HepG2 (cell line): ENCODE measurements around the gene MIF4GD. TPM values are rescaled to one million over a fixed set of nuclear protein-coding genes. Genes with fewer than 3 reads are reported as not detected.

Experiments used
- ARNT2 ChIP-seq: sonication (generic); formaldehyde crosslinking; IDR thresholded peaks from 2 replicates; pipeline ENCODE4 v1.8.0; 2022; ENCODE audit warnings: mild to moderate bottlenecking, low read depth, missing genetic modification reagents, moderate library complexity
- CSRNP2 ChIP-seq: sonication (generic); formaldehyde crosslinking; conservative IDR thresholded peaks from 2 replicates; pipeline ENCODE4 v1.8.0; 2022; ENCODE audit warnings: low read depth, missing genetic modification reagents
- EED ChIP-seq: sonication (generic); formaldehyde crosslinking; IDR thresholded peaks from 2 replicates; pipeline ENCODE4 v1.5.0; 2020; ENCODE audit warnings: mild to moderate bottlenecking, missing genetic modification reagents
- ESRRA ChIP-seq: sonication (generic); formaldehyde crosslinking; IDR thresholded peaks from 2 replicates; pipeline ENCODE4 v1.5.1; 2020; ENCODE audit warnings: mild to moderate bottlenecking, low read depth, missing genetic modification reagents
- FOXO4 ChIP-seq: sonication (generic); formaldehyde crosslinking; conservative IDR thresholded peaks from 2 replicates; pipeline ENCODE4 v1.8.1; 2023; ENCODE audit warnings: missing genetic modification reagents
- GATA4 ChIP-seq: sonication (generic); IDR thresholded peaks from 2 replicates; pipeline ENCODE4 v1.6.1; 2016; ENCODE audit warnings: antibody characterized with exemption, low read depth, borderline replicate concordance
- GMEB1 ChIP-seq: sonication (generic); formaldehyde crosslinking; IDR thresholded peaks from 2 replicates; pipeline ENCODE4 v1.5.1; 2020; ENCODE audit warnings: missing genetic modification reagents, mild to moderate bottlenecking, borderline replicate concordance
- MZF1 ChIP-seq: sonication (generic); formaldehyde crosslinking; IDR thresholded peaks from 2 replicates; pipeline ENCODE4 v1.8.1; 2023; ENCODE audit warnings: mild to moderate bottlenecking, missing genetic modification reagents, borderline replicate concordance
- SRF ChIP-seq: IDR thresholded peaks from 2 replicates; pipeline ENCODE4 v1.6.1; 2011; ENCODE audit warnings: mild to moderate bottlenecking, low read depth, low read length, moderate library complexity
- ZNF280B ChIP-seq: sonication (generic); formaldehyde crosslinking; IDR thresholded peaks from 2 replicates; pipeline ENCODE4 v1.5.0; 2020; ENCODE audit warnings: missing genetic modification reagents, mild to moderate bottlenecking, borderline replicate concordance
- ZNF367 ChIP-seq: sonication (generic); formaldehyde crosslinking; IDR thresholded peaks from 2 replicates; pipeline ENCODE4 v1.4.0; 2020; ENCODE audit warnings: missing genetic modification reagents, borderline replicate concordance
- ZNF546 ChIP-seq: sonication (generic); formaldehyde crosslinking; conservative IDR thresholded peaks from 2 replicates; pipeline ENCODE4 v1.8.1; 2023; ENCODE audit warnings: mild to moderate bottlenecking, missing genetic modification reagents
- polyA plus RNA-seq, 8 experiments: library from polyadenylated mRNA; depleted of rRNA in 3 of 8; stranded (reverse) in 7 of 8; unstranded in 1 of 8; fragments of >200 nt; fragmentation: Illumina TruSeq in 4 of 8; extraction: Trizol in 4 of 8; gene quantifications; 2 replicates each; pipeline versions ENCODE4 v1.2.1 to v1.2.3, GENCODE V29; 2011 to 2016; ENCODE audit warnings: low read depth in 4 of 8, missing spikeins in 1 of 8, mixed read lengths in 1 of 8; ENCODE audit not compliant: insufficient read depth in 1 of 8
- total RNA-seq, 5 experiments: library from RNA; depleted of rRNA; stranded (reverse); fragments of >200 nt; fragmentation: Illumina TruSeq; extraction: Trizol; gene quantifications; 2 replicates each; pipeline ENCODE4 v1.2.3, GENCODE V29; 2016; ENCODE audit warnings: low read depth in 1 of 5
- TF ChIP-seq, protein P1 (sequence below): sonication (generic); formaldehyde crosslinking; IDR thresholded peaks from 2 replicates; pipeline ENCODE4 v1.5.0; 2020; ENCODE audit warnings: mild to moderate bottlenecking, missing genetic modification reagents
- TF ChIP-seq, protein P2 (sequence below): sonication (generic); formaldehyde crosslinking; IDR thresholded peaks from 2 replicates; pipeline ENCODE4 v1.5.0; 2020; ENCODE audit warnings: missing genetic modification reagents
- TF ChIP-seq, protein P3 (sequence below): fragments of 450-650 bp; IDR thresholded peaks from 2 replicates; pipeline ENCODE4 v1.6.1; 2016

MIF4GD gene
- total and polyA plus RNA-seq, 2 of the 13 experiments (the other 11 are each of a cell fraction or from before 2014, with no cell fraction given): 14.0 to 28.0 TPM

- TF ChIP-seq ARNT2 (CRISPR knock-in tag) (peak; percentile 64; the same call in 1 of the 2 replicates), ESRRA (peak; percentile 45), SRF (no peak), CSRNP2 (CRISPR knock-in tag) (no peak; the same call in 1 of the 2 replicates), ZNF546 (CRISPR knock-in tag) (peak; percentile 96), GATA4 (0 out of 2 replicates have a peak, but pooled peaks have one; percentile 29), FOXO4 (CRISPR knock-in tag) (no peak), EED (CRISPR knock-in tag) (no peak), MZF1 (CRISPR knock-in tag) (no peak), ZNF367 (CRISPR knock-in tag) (0 out of 2 replicates have a peak, but pooled peaks have one; percentile 14), ZNF280B (CRISPR knock-in tag) (no peak; the same call in 1 of the 2 replicates), GMEB1 (CRISPR knock-in tag) (0 out of 2 replicates have a peak, but pooled peaks have one; percentile 44)
- TF ChIP-seq, protein P1, sequence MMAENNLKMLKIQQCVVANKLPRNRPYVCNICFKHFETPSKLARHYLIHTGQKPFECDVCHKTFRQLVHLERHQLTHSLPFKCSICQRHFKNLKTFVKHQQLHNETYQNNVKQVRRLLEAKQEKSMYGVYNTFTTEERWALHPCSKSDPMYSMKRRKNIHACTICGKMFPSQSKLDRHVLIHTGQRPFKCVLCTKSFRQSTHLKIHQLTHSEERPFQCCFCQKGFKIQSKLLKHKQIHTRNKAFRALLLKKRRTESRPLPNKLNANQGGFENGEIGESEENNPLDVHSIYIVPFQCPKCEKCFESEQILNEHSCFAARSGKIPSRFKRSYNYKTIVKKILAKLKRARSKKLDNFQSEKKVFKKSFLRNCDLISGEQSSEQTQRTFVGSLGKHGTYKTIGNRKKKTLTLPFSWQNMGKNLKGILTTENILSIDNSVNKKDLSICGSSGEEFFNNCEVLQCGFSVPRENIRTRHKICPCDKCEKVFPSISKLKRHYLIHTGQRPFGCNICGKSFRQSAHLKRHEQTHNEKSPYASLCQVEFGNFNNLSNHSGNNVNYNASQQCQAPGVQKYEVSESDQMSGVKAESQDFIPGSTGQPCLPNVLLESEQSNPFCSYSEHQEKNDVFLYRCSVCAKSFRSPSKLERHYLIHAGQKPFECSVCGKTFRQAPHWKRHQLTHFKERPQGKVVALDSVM: 0 out of 2 replicates have a peak, but pooled peaks have one; percentile 34
- TF ChIP-seq, protein P2, sequence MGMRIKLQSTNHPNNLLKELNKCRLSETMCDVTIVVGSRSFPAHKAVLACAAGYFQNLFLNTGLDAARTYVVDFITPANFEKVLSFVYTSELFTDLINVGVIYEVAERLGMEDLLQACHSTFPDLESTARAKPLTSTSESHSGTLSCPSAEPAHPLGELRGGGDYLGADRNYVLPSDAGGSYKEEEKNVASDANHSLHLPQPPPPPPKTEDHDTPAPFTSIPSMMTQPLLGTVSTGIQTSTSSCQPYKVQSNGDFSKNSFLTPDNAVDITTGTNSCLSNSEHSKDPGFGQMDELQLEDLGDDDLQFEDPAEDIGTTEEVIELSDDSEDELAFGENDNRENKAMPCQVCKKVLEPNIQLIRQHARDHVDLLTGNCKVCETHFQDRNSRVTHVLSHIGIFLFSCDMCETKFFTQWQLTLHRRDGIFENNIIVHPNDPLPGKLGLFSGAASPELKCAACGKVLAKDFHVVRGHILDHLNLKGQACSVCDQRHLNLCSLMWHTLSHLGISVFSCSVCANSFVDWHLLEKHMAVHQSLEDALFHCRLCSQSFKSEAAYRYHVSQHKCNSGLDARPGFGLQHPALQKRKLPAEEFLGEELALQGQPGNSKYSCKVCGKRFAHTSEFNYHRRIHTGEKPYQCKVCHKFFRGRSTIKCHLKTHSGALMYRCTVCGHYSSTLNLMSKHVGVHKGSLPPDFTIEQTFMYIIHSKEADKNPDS (CRISPR knock-in tag): no peak
- TF ChIP-seq, protein P3, sequence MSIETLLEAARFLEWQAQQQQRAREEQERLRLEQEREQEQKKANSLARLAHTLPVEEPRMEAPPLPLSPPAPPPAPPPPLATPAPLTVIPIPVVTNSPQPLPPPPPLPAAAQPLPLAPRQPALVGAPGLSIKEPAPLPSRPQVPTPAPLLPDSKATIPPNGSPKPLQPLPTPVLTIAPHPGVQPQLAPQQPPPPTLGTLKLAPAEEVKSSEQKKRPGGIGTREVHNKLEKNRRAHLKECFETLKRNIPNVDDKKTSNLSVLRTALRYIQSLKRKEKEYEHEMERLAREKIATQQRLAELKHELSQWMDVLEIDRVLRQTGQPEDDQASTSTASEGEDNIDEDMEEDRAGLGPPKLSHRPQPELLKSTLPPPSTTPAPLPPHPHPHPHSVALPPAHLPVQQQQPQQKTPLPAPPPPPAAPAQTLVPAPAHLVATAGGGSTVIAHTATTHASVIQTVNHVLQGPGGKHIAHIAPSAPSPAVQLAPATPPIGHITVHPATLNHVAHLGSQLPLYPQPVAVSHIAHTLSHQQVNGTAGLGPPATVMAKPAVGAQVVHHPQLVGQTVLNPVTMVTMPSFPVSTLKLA: no peak
Observed at GRCh38 chr17:75271233-75271954, 363 bp upstream of the MIF4GD start (continued).
